Fibroblast of pulmonary artery (primary cell): ENCODE data around the gene ERN2.

Experiments
- DNase-seq: peaks from one replicate; pipeline ENCODE4 v3.0.0-alpha.2; 2010; ENCODE audit warnings: low read depth
- H3K4me3 ChIP-seq: replicated peaks from 2 replicates; pipeline ENCODE4 v1.5.1; 2011; ENCODE audit warnings: low read depth, mild to moderate bottlenecking, control low read depth, low read length, moderate library complexity
- TF ChIP-seq, protein P1 (sequence below): IDR thresholded peaks from 2 replicates; pipeline ENCODE4 v1.5.1; 2011; ENCODE audit warnings: mild to moderate bottlenecking, control low read depth, low read length, inconsistent platforms; ENCODE audit errors: missing control alignments

The ERN2 gene

DNA sequence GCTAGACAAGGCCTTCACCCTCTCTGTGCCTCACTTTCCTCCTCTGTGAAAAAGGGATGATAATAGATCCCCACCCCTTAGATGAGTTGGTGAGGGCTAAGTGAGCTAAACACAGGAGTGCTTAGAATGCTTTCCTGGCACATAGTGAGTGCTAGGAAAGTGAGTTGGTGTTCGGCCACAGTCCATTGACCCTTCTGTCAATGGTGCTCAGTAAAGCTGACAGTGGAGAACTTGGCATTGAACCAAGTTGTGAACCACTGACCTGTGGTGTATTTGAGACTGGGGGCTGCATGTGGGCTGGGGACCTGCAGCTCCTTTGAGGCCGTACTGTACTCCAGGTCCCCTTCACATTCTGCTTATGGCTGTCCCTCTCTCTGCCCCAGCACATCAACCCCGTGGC, 29.5 kb downstream of the ERN2 start:
- TF ChIP-seq, protein P1, sequence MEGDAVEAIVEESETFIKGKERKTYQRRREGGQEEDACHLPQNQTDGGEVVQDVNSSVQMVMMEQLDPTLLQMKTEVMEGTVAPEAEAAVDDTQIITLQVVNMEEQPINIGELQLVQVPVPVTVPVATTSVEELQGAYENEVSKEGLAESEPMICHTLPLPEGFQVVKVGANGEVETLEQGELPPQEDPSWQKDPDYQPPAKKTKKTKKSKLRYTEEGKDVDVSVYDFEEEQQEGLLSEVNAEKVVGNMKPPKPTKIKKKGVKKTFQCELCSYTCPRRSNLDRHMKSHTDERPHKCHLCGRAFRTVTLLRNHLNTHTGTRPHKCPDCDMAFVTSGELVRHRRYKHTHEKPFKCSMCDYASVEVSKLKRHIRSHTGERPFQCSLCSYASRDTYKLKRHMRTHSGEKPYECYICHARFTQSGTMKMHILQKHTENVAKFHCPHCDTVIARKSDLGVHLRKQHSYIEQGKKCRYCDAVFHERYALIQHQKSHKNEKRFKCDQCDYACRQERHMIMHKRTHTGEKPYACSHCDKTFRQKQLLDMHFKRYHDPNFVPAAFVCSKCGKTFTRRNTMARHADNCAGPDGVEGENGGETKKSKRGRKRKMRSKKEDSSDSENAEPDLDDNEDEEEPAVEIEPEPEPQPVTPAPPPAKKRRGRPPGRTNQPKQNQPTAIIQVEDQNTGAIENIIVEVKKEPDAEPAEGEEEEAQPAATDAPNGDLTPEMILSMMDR, result no peak
- no peak for DNase-seq
- H3K4me3 ChIP-seq, result no peak overlapping the region

DNA sequence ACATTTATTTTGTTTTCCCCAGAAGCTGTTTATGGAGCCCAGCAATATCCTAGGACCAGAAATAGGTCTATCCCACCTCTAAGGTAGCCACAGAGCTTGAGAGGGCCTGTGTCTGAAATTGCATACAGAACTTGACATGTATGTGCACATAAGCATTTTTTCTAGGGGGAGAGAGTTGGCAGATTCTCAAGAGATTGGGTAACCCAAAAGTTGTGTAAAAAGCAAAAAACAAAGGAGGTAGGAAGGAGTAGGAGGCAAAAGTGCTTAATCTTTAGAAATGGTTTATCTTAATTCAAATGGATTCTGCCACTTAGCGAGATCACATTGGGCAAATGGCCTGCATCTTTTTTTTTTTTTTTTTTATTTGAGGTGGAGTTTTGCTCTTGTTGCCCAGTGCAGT, 30.8 kb downstream of the ERN2 start:
- DNase-seq, result peak; percentile 86
- TF ChIP-seq, protein P1, result no peak
- no peak overlapping the region for H3K4me3 ChIP-seq

DNA sequence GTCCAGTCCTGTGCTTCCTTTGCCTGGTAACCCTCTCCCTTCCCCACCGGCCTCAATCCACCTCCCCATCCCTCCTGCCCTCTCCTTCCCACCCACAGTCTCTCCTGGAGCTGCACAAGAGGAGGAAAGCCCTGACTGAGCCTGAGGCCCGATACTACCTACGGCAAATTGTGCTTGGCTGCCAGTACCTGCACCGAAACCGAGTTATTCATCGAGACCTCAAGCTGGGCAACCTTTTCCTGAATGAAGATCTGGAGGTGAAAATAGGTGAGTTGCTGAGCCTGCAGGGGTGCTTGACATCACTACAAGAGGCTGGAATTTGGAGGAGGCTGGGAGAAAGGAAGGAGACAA, 33.1 kb downstream of the ERN2 start:
- peak overlapping the region; percentile 64 for H3K4me3 ChIP-seq
- no peak for DNase-seq
- TF ChIP-seq, protein P1, result no peak

DNA sequence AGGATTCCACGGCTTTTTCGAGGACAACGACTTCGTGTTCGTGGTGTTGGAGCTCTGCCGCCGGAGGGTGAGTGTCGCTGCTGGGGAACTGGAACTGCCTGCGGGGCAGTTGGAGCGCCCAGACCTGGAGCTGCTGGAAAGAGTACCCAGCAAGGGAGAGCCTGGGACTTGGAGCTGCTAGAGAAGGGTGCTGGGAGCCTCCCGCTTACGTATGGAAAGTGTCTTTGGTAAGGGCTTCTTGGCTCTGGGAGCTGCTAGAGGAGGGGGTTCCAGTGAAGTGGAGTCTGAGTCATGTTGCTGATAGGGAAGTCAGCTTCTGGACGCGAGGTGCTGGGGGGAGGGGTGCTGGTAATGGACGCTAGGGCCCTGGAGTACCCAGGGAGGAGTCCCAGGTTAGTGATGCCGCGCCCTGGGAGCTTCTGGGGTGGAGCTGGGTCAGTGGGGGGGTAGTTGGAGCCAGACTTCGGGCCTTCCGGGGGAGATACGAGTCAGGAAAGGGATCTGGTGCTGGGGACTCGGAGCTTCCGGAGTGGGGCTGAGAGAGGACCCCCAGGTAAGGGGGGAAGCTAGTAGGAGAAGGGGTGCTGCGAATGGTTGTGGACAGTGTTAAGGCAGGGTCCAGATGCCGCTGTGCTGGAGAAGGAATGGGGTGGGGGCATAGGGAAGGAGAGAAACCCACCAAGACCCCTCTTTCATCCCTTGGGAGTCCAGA, 33.6 kb downstream of the ERN2 start:
- H3K4me3 ChIP-seq, result peak overlapping the region; percentile 64
- TF ChIP-seq, protein P1, result no peak
- DNase-seq, result peak; percentile 42

DNA sequence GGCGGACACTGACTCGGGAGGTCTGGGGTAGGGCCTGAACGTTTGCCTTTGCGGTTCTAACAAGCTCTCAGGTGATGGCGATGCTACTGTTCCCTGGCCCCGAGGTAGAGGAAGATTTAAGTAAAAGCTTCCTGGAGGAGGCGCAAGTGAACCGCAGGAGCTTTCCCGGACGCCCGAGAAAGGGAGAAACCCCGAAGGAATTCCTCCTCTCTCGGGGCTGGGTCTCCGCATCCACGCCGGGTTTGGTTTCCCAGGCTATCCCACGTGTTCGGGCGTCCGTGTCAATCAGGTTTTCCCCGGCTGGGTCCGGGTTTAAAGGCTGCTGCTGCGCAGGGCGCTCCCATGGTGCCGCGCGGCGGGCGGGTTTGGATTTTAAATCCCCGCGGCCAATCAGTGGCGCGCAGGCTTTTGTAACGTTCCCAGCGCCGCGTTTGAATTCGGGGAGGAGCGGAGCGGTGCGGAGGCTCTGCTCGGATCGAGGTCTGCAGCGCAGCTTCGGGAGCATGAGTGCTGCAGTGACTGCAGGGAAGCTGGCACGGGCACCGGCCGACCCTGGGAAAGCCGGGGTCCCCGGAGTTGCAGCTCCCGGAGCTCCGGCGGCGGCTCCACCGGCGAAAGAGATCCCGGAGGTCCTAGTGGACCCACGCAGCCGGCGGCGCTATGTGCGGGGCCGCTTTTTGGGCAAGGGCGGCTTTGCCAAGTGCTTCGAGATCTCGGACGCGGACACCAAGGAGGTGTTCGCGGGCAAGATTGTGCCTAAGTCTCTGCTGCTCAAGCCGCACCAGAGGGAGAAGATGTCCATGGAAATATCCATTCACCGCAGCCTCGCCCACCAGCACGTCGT, 34.4 kb downstream of the ERN2 start, which contains the start of gene PLK1:
TSS of gene PLK1 (plus strand) at position 460 of the 844 bp plus-strand sequence. CDS start at position 504, 44 bp downstream.
- peak; percentile 78 for DNase-seq
- TF ChIP-seq, protein P1, result peak; percentile 48
- H3K4me3 ChIP-seq, result peak within 1 kb of the TSS; percentile 64

DNA sequence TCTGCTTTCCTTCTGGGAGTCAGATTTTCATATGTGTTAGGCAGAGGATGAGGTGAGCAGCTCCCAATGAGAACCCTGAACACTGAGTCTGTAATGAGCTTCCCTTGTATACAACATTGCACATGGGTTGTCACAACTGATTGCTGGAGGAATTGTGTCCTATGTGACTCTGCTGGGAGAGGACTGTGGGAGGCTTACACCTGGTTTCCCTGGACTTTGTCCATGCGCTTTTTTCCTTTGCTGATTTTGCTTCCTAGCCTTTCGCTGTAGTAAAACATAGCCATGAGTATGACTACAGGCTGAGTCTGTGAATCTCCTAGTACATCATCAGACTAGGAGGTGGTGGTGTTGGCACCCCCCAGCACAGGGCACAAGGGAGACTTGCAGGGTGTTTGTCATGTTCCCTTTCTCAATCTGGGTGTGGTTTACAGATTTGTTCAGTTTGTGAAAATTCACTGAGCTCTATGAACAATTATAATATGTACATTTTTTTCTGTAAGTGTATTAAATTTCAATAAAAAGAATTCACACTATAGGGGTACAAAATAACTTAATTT, 36.0 kb downstream of the ERN2 start:
- TF ChIP-seq, protein P1, result no peak
- no peak overlapping the region for H3K4me3 ChIP-seq
- DNase-seq, result no peak
